Measurements from ENCODE around the gene GSTA3.

GRCh38 chr6:52921743-52922142, 12.2 kb upstream of the GSTA3 start:
- TF ChIP-seq CTCF (IDR thresholded peaks at IDR 0.05) = no peak
- TF ChIP-seq POLR2A (IDR thresholded peaks at IDR 0.05) = no peak
